ENCODE data around the gene MAD2L2.

DNA sequence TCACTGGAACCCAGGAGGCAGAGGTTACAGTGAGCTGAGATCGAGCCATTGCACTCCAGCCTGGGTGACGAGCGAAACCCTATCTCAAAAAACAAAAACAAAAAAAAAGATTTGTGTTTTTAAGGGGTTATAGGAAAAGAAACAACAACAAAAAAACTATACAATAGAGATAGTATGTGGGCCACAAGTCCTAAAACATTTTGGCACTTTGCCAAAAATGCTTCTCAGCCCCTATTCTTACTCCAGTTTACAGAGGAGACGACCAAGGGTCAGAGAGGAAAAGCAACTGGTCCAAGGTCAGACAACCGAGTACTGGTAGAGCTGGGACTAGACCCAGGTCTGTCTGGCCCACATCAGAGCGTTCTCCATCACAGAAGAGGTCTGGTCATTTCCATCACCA, 23.3 kb downstream of the MAD2L2 start:
- TF ChIP-seq, protein P1, sequence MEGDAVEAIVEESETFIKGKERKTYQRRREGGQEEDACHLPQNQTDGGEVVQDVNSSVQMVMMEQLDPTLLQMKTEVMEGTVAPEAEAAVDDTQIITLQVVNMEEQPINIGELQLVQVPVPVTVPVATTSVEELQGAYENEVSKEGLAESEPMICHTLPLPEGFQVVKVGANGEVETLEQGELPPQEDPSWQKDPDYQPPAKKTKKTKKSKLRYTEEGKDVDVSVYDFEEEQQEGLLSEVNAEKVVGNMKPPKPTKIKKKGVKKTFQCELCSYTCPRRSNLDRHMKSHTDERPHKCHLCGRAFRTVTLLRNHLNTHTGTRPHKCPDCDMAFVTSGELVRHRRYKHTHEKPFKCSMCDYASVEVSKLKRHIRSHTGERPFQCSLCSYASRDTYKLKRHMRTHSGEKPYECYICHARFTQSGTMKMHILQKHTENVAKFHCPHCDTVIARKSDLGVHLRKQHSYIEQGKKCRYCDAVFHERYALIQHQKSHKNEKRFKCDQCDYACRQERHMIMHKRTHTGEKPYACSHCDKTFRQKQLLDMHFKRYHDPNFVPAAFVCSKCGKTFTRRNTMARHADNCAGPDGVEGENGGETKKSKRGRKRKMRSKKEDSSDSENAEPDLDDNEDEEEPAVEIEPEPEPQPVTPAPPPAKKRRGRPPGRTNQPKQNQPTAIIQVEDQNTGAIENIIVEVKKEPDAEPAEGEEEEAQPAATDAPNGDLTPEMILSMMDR (IDR thresholded peaks at IDR 0.05; ENCODE audit: insufficient read depth, low read length, poor library complexity, severe bottlenecking), result no peak
- TF ChIP-seq EZH2phosphoT487 (conservative IDR thresholded peaks at IDR 0.05; ENCODE audit: low read length), result no peak
